Uterus (tissue), 4 donors: ENCODE results near the gene TNP2. TPM values are rescaled to one million over a fixed set of nuclear protein-coding genes. Genes with fewer than 3 reads are reported as not detected.

Experiments
- DNase-seq, 2 donors: peaks; one replicate each; pipeline ENCODE4 v3.0.0-alpha.2; 2019 to 2020
- H3K27ac ChIP-seq, 2 donors: fragments of 200-600 bp; sonication (generic); 1 replicate in 1 of 2; 2 replicates in 1 of 2; pipeline ENCODE4 v1.5.1; 2016 to 2018
- H3K27me3 ChIP-seq, 2 donors: fragments of 200-600 bp; sonication (generic); one replicate each; pipeline ENCODE4 v1.5.1; 2018 to 2019; ENCODE audit warnings: control low read depth in 1 of 2
- H3K36me3 ChIP-seq, 2 donors: fragments of 200-600 bp; sonication (generic); one replicate each; pipeline ENCODE4 v1.5.1; 2019; ENCODE audit warnings: control low read depth in 1 of 2
- H3K4me1 ChIP-seq, 2 donors: fragments of 200-600 bp; sonication (generic); one replicate each; pipeline ENCODE4 v1.5.1; 2018 to 2019; ENCODE audit warnings: control low read depth in 1 of 2
- H3K4me3 ChIP-seq, 2 donors: fragments of 200-600 bp; sonication (generic); 1 replicate in 1 of 2; 2 replicates in 1 of 2; pipeline ENCODE4 v1.5.1; 2018 to 2019; ENCODE audit warnings: mild to moderate bottlenecking in 1 of 2
- H3K9me3 ChIP-seq, 2 donors: fragments of 200-600 bp; sonication (generic); one replicate each; pipeline ENCODE4 v1.5.1; 2019; ENCODE audit warnings: control low read depth in 1 of 2
- CTCF ChIP-seq, 4 experiments: fragments of 200-600 bp in 2 of 4; fragments of 450-650 bp in 2 of 4; sonication (generic) in 2 of 4; IDR thresholded peaks; one replicate each; pipeline ENCODE4 v1.5.1; 2016 to 2019; ENCODE audit warnings: antibody characterized with exemption in 4 of 4, mild to moderate bottlenecking in 2 of 4, moderate library complexity in 1 of 4
- POLR2A ChIP-seq, 2 donors: fragments of 450-650 bp; IDR thresholded peaks; one replicate each; pipeline ENCODE4 v1.6.1; 2016; ENCODE audit warnings: antibody characterized with exemption in 2 of 2, mild to moderate bottlenecking in 1 of 2, moderate library complexity in 1 of 2
- intact Hi-C: fragments of 100-400 bp; cut with DNase I; formaldehyde crosslinking; loops from one replicate; pipeline ENCODE4 v1.15.1; 2023; ENCODE audit warnings: low total_unique reads
- total RNA-seq, 4 donors: library from RNA; depleted of rRNA in 3 of 4; stranded (reverse); fragments of >200 nt in 3 of 4; gene quantifications; one replicate each; pipeline versions ENCODE4 v1.1.0 to v1.2.4, GENCODE V29; 2014 to 2023
- donor health status: DM: yes; HTN: yes; CAD: no.

Gene TNP2
- total RNA-seq, result not detected

GRCh38 chr16:11268921-11269375 lies at the start of gene TNP2:
TSS of gene TNP2 (minus strand) at chr16:11269325. CDS start at chr16:11269262, 63 bp downstream.
- Histone ChIP-seq H3K9me3 (no peaks in the 10 kb centered on the region), H3K27ac (no peak within 1 kb of the TSS), H3K27me3 (no peaks in the 10 kb centered on the region), H3K4me3 (no peak within 1 kb of the TSS), H3K36me3 (no peaks in the 10 kb centered on the region), H3K4me1 (no peaks in the 10 kb centered on the region)
- intact Hi-C loops, result no loop called here
- DNase-seq, result no peak
- TF ChIP-seq CTCF (IDR thresholded peaks at IDR 0.05), result no peak
- no peak for TF ChIP-seq POLR2A (IDR thresholded peaks at IDR 0.05)

- Histone ChIP-seq H3K4me1 (no peaks in the 10 kb centered on the region), H3K36me3 (no peaks in the 10 kb centered on the region), H3K9me3 (no peaks in the 10 kb centered on the region), H3K4me3 (no peak overlapping the region), H3K27ac (no peak overlapping the region), H3K27me3 (no peaks in the 10 kb centered on the region)
- DNase-seq, result no peak
- intact Hi-C loops, result no loop called here
- TF ChIP-seq CTCF (IDR thresholded peaks at IDR 0.05) (no peak), POLR2A (IDR thresholded peaks at IDR 0.05) (no peak)
Measured at GRCh38 chr16:11318817-11319216, 49.7 kb upstream of the TNP2 start.

- TF ChIP-seq CTCF (IDR thresholded peaks at IDR 0.05), result no peak
- TF ChIP-seq POLR2A (IDR thresholded peaks at IDR 0.05), result no peak
- Histone ChIP-seq H3K27ac (no peak overlapping the region), H3K4me3 (no peak overlapping the region), H3K9me3 (no peaks in the 10 kb centered on the region), H3K4me1 (no peaks in the 10 kb centered on the region), H3K27me3 (no peaks in the 10 kb centered on the region), H3K36me3 (no peaks in the 10 kb centered on the region)
- intact Hi-C loops, result no loop called here
- DNase-seq, result no peak
Measured at GRCh38 chr16:11316331-11317015, 47.3 kb upstream of the TNP2 start.

DNA sequence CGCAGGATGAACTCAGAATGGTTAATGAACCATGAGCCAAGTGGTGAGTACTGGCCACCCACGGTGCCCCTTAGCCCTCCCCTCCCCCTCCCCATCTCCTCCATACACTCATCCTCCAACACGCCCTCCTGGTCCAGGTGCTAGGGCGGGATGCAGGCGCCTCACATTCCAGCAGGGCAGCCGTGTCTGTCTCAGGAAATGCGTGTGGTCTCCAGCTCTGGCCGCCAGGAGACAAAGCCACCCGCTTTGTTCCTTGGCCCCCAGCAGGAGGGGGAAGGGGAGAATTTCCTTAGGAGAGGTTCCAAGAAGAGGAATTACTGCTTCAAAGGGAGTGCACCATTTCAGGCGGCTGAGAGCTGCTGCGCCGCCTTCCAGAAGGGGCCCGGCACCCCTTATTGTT lies 46.4 kb upstream of the TNP2 start:
- Histone ChIP-seq H3K4me3 (no peak overlapping the region), H3K9me3 (no peaks in the 10 kb centered on the region), H3K27me3 (no peaks in the 10 kb centered on the region), H3K27ac (no peak overlapping the region), H3K36me3 (no peaks in the 10 kb centered on the region), H3K4me1 (no peaks in the 10 kb centered on the region)
- TF ChIP-seq POLR2A (IDR thresholded peaks at IDR 0.05) (no peak), CTCF (IDR thresholded peaks at IDR 0.05) (peak in 1 of 4 experiments; percentile 32)
- no peak for DNase-seq
- intact Hi-C loops, result no loop called here

DNA sequence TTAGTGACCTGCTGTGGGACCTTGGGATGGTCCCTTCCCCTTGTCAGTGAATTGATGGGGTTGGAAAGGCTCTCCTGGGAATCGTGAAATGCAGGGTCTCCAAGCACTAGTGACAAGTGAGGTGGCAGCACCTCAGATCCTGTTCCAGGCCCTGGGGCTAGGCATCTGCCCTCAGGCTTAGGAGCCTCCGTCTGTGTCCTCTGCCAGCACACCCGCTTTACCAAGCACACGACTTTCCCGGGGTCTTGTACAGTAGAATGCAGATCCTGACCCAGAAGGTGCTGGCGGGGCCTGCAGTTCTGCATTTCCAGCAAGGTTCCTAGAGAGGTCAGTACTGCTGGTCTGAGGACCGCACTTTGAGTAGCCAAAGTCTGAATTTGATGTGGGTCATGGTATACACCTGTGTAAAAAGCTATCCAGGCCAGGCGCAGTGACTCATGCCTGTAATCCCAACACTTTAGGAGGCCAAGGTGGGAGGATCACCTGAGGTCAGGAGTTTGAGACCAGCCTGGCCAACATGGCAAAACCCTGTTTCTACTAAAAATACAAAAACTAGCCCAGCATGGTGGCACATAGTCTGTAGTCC lies 45.3 kb upstream of the TNP2 start:
- Histone ChIP-seq H3K4me1 (no peaks in the 10 kb centered on the region), H3K36me3 (no peaks in the 10 kb centered on the region), H3K4me3 (no peak overlapping the region), H3K27ac (no peak overlapping the region), H3K9me3 (no peaks in the 10 kb centered on the region), H3K27me3 (no peaks in the 10 kb centered on the region)
- DNase-seq, result no peak
- intact Hi-C loops, result no loop called here
- TF ChIP-seq POLR2A (IDR thresholded peaks at IDR 0.05) (no peak), CTCF (IDR thresholded peaks at IDR 0.05) (no peak)
